Astrocyte (in vitro differentiated cells and primary cell): ENCODE results near the gene CTNND2. TPM values are rescaled to one million over a fixed set of nuclear protein-coding genes. Genes with fewer than 3 reads are reported as not detected.
A peak's percentile ranks its signal among the peaks of the same experiment; 100 is the strongest.

ENCODE experiments used
- DNase-seq: peaks from one replicate; pipeline ENCODE4 v3.0.0-alpha.2; 2010; ENCODE audit warnings: low read depth
- FAIRE-seq: peaks from 2 replicates; lab custom pipeline; 2011; peaks lifted over from hg19 to GRCh38; lab: Jason Lieb, UNC
- H2AFZ ChIP-seq: 2 replicates; pipeline ENCODE4 v1.6.0; 2012; ENCODE audit warnings: low read depth, low read length, inconsistent platforms
- H3K27ac ChIP-seq: 2 replicates; pipeline ENCODE4 v1.5.1; 2011; ENCODE audit warnings: low read depth, low read length, inconsistent platforms
- H3K27me3 ChIP-seq: 2 replicates; pipeline ENCODE4 v1.6.0; 2011; ENCODE audit warnings: low read length, inconsistent platforms; ENCODE audit not compliant: insufficient read depth
- H3K36me3 ChIP-seq: 2 replicates; pipeline ENCODE4 v1.5.1; 2011; ENCODE audit warnings: low read length, inconsistent platforms; ENCODE audit not compliant: insufficient read depth
- H3K4me1 ChIP-seq: 2 replicates; pipeline ENCODE4 v1.5.1; 2011; ENCODE audit warnings: low read length, inconsistent platforms; ENCODE audit not compliant: insufficient read depth
- H3K4me2 ChIP-seq: 2 replicates; pipeline ENCODE4 v1.6.0; 2012; ENCODE audit warnings: low read length, inconsistent platforms
- H3K4me3 ChIP-seq: 2 replicates; pipeline ENCODE4 v1.5.1; 2011; ENCODE audit warnings: low read depth, mild to moderate bottlenecking, low read length, inconsistent platforms; ENCODE audit not compliant: insufficient read depth
- H3K79me2 ChIP-seq: 2 replicates; pipeline ENCODE4 v1.6.0; 2012; ENCODE audit warnings: mild to moderate bottlenecking, low read length, inconsistent platforms; ENCODE audit not compliant: insufficient read depth
- H3K9ac ChIP-seq: 2 replicates; pipeline ENCODE4 v1.6.0; 2012; ENCODE audit warnings: mild to moderate bottlenecking, low read length, inconsistent platforms
- H3K9me3 ChIP-seq: 2 replicates; pipeline ENCODE4 v1.5.1; 2012; ENCODE audit warnings: low read depth, mild to moderate bottlenecking, low read length, inconsistent platforms; ENCODE audit not compliant: insufficient read depth
- H4K20me1 ChIP-seq: 2 replicates; pipeline ENCODE4 v1.6.0; 2012; ENCODE audit warnings: low read length, inconsistent platforms; ENCODE audit not compliant: insufficient read depth
- H3K27ac Mint-ChIP-seq: one replicate; pipeline ENCODE4 v1.8.0; 2021; ENCODE audit warnings: mild to moderate bottlenecking, mixed read lengths; ENCODE audit not compliant: unreplicated experiment
- H3K27me3 Mint-ChIP-seq: one replicate; pipeline ENCODE4 v1.8.0; 2021; ENCODE audit warnings: low read depth, mixed read lengths; ENCODE audit not compliant: unreplicated experiment
- H3K36me3 Mint-ChIP-seq: one replicate; pipeline ENCODE4 v1.8.0; 2021; ENCODE audit warnings: low read depth, mixed read lengths; ENCODE audit not compliant: unreplicated experiment
- H3K4me1 Mint-ChIP-seq: one replicate; pipeline ENCODE4 v1.8.0; 2021; ENCODE audit warnings: low read depth, mixed read lengths; ENCODE audit not compliant: unreplicated experiment
- H3K4me3 Mint-ChIP-seq: one replicate; pipeline ENCODE4 v1.8.0; 2021; ENCODE audit warnings: mild to moderate bottlenecking, moderate library complexity, mixed read lengths; ENCODE audit not compliant: unreplicated experiment
- H3K9me3 Mint-ChIP-seq: one replicate; pipeline ENCODE4 v1.8.0; 2021; ENCODE audit warnings: mild to moderate bottlenecking, mixed read lengths; ENCODE audit not compliant: unreplicated experiment
- CTCF ChIP-seq: IDR thresholded peaks from 2 replicates; pipeline ENCODE4 v1.5.1; 2011; ENCODE audit warnings: low read depth, mild to moderate bottlenecking, inconsistent platforms, low read length, moderate library complexity; ENCODE audit not compliant: insufficient read depth
- EZH2 ChIP-seq: IDR thresholded peaks from 2 replicates; pipeline ENCODE4 v1.6.1; 2012; ENCODE audit warnings: mild to moderate bottlenecking, low read length, inconsistent platforms; ENCODE audit not compliant: insufficient read depth
- total RNA-seq: library from RNA; stranded (reverse); gene quantifications from 2 replicates; pipeline ENCODE4 v1.2.1, GENCODE V29; 2021

Gene CTNND2
- total RNA-seq, 1 donor from 2014 or later: 4.5 TPM

- peak; percentile 16 for DNase-seq
- H3K4me1 ChIP-seq: no peaks in the 10 kb centered on the region
- H3K36me3 Mint-ChIP-seq: no peaks in the 10 kb centered on the region
- peak overlapping the region; percentile 80 for H3K4me2 ChIP-seq
- peaks cover 4% of the 10 kb centered on the region for H3K4me1 Mint-ChIP-seq
- no peak overlapping the region for H3K4me3 Mint-ChIP-seq
- H3K27ac ChIP-seq: no peak overlapping the region
- H3K4me3 ChIP-seq: peak overlapping the region; percentile 26
- H2AFZ ChIP-seq: peak overlapping the region; percentile 29
- no peaks in the 10 kb centered on the region for H3K9me3 Mint-ChIP-seq
- H3K36me3 ChIP-seq: no peaks in the 10 kb centered on the region
- peak overlapping the region; percentile 41 for H3K9ac ChIP-seq
- no peak for TF ChIP-seq CTCF
- TF ChIP-seq EZH2: no peak
- no peak for FAIRE-seq
- H3K27ac Mint-ChIP-seq: no peak overlapping the region
- no peaks in the 10 kb centered on the region for H4K20me1 ChIP-seq
- H3K27me3 Mint-ChIP-seq: no peaks in the 10 kb centered on the region
- no peaks in the 10 kb centered on the region for H3K9me3 ChIP-seq
- H3K27me3 ChIP-seq: no peaks in the 10 kb centered on the region
- no peaks in the 10 kb centered on the region for H3K79me2 ChIP-seq
Observed at GRCh38 chr5:11588803-11589202, 315.4 kb downstream of the CTNND2 start.

GRCh38 chr5:11584017-11584416 lies 320.2 kb downstream of the CTNND2 start:
- Histone ChIP-seq H2AFZ (no peak overlapping the region), H3K36me3 (no peaks in the 10 kb centered on the region), H3K27me3 (no peaks in the 10 kb centered on the region), H3K4me1 (no peaks in the 10 kb centered on the region), H3K27ac (no peak overlapping the region), H3K4me2 (no peak overlapping the region), H3K4me3 (no peak overlapping the region), H3K79me2 (no peaks in the 10 kb centered on the region), H4K20me1 (no peaks in the 10 kb centered on the region), H3K9ac (no peak overlapping the region), H3K9me3 (no peaks in the 10 kb centered on the region)
- TF ChIP-seq EZH2 (no peak), CTCF (no peak)
- Mint-ChIP-seq H3K9me3 (no peaks in the 10 kb centered on the region), H3K4me1 (peaks cover 4% of the 10 kb centered on the region), H3K4me3 (no peak overlapping the region), H3K27me3 (no peaks in the 10 kb centered on the region), H3K36me3 (no peaks in the 10 kb centered on the region), H3K27ac (no peak overlapping the region)
- DNase-seq: peak; percentile 75
- no peak for FAIRE-seq

GRCh38 chr5:11579351-11579750 lies 324.9 kb downstream of the CTNND2 start:
- Histone ChIP-seq H3K4me1 (no peaks in the 10 kb centered on the region), H4K20me1 (no peaks in the 10 kb centered on the region), H3K9me3 (no peaks in the 10 kb centered on the region), H3K27ac (no peak overlapping the region), H3K79me2 (no peaks in the 10 kb centered on the region), H3K36me3 (no peaks in the 10 kb centered on the region), H3K9ac (no peak overlapping the region), H3K27me3 (no peaks in the 10 kb centered on the region), H3K4me2 (no peak overlapping the region), H2AFZ (no peak overlapping the region), H3K4me3 (no peak overlapping the region)
- Mint-ChIP-seq H3K9me3 (no peaks in the 10 kb centered on the region), H3K4me1 (no peaks in the 10 kb centered on the region), H3K27me3 (no peaks in the 10 kb centered on the region), H3K36me3 (no peaks in the 10 kb centered on the region), H3K4me3 (no peak overlapping the region), H3K27ac (no peak overlapping the region)
- TF ChIP-seq EZH2: no peak
- TF ChIP-seq CTCF: no peak
- no peak for DNase-seq
- no peak for FAIRE-seq
